A549 (cell line): ENCODE measurements around the gene GNG2. TPM values are rescaled to one million over a fixed set of nuclear protein-coding genes. Genes with fewer than 3 reads are reported as not detected.

ENCODE experiments used
- ATAC-seq, 2 experiments: fragments of 200-7000 bp in 1 of 2; fragments of >200 bp in 1 of 2; cut with Nextera tagmentation in 1 of 2; cut with Tn5 transposase in 1 of 2; 3 replicates each; pipeline versions ENCODE4 v1.8.0 to v1.9.1; 2018 to 2020; ENCODE audit warnings: mild to moderate bottlenecking in 1 of 2, moderate library complexity in 1 of 2
- CTCF ChIA-PET: fragments of 300-600 bp; sonication (Branson Sonifier 250); formaldehyde crosslinking; extraction: SDS; loops from one replicate; lab custom pipeline; 2021; ENCODE audit warnings: antibody characterized with exemption, inconsistent platforms; lab: Yijun Ruan, JAX
- POLR2A ChIA-PET: fragments of 350-600 bp; formaldehyde crosslinking; extraction: SDS; loops from one replicate; lab custom pipeline; 2021; ENCODE audit warnings: antibody characterized with exemption, inconsistent platforms; lab: Yijun Ruan, JAX
- DNase-seq, 2 experiments: peaks; one replicate each; pipeline versions ENCODE4 v3.0.0 to v3.0.0-alpha.2; 2011 to 2016; ENCODE audit warnings: low read depth in 1 of 2, low spot score in 1 of 2
- FAIRE-seq: peaks from 2 replicates; lab custom pipeline; 2011; peaks lifted over from hg19 to GRCh38; lab: Jason Lieb, UNC
- H3K27ac ChIP-seq, 2 experiments: fragments of >200 bp; sonication (Bioruptor Twin); formaldehyde crosslinking; 3 replicates each; pipeline ENCODE4 v1.5.1; 2016 to 2017
- H3K4me1 ChIP-seq: fragments of >200 bp; sonication (Bioruptor Twin); formaldehyde crosslinking; 3 replicates; pipeline ENCODE4 v1.6.1; 2016
- H3K4me2 ChIP-seq: fragments of >200 bp; sonication (Bioruptor Twin); formaldehyde crosslinking; 3 replicates; pipeline ENCODE4 v1.6.1; 2016
- H3K4me3 ChIP-seq: fragments of >200 bp; sonication (Bioruptor Twin); formaldehyde crosslinking; 3 replicates; pipeline ENCODE4 v1.5.1; 2016
- H3K9me3 ChIP-seq: fragments of >200 bp; sonication (Bioruptor Twin); formaldehyde crosslinking; 3 replicates; pipeline ENCODE4 v1.6.1; 2016
- ATOH8 ChIP-seq: fragments of 250-450 bp; sonication (Bioruptor Pico); IDR thresholded peaks from 2 replicates; pipeline ENCODE4 v1.5.0; 2020; ENCODE audit warnings: low read depth, mild to moderate bottlenecking, moderate library complexity
- CBX2 ChIP-seq: fragments of 200-600 bp; sonication (generic); IDR thresholded peaks from 2 replicates; pipeline ENCODE4 v1.6.1; 2016; ENCODE audit warnings: low read depth, mild to moderate bottlenecking, borderline replicate concordance
- CBX8 ChIP-seq: fragments of 200-600 bp; sonication (generic); IDR thresholded peaks from 2 replicates; pipeline ENCODE4 v1.6.1; 2016
- CEBPB ChIP-seq, 2 experiments: fragments of >200 bp in 1 of 2; sonication (Bioruptor Twin) in 1 of 2; formaldehyde crosslinking in 1 of 2; IDR thresholded peaks; 2 replicates each; pipeline ENCODE4 v1.6.1; 2012 to 2016
- CHD2 ChIP-seq: fragments of 150-350 bp; IDR thresholded peaks from 2 replicates; pipeline ENCODE4 v1.6.1; 2014; ENCODE audit warnings: low read length; ENCODE audit not compliant: partially characterized antibody
- CHD4 ChIP-seq: fragments of 200-600 bp; sonication (generic); IDR thresholded peaks from 2 replicates; pipeline ENCODE4 v1.6.1; 2016; ENCODE audit warnings: antibody characterized with exemption, mild to moderate bottlenecking, borderline replicate concordance
- CTCF ChIP-seq: fragments of >200 bp; sonication (Bioruptor Twin); formaldehyde crosslinking; IDR thresholded peaks from 3 replicates; pipeline ENCODE4 v1.5.1; 2016
- EHF ChIP-seq: fragments of 250-450 bp; sonication (Bioruptor Pico); IDR thresholded peaks from 2 replicates; pipeline ENCODE4 v1.5.0; 2020; ENCODE audit warnings: mild to moderate bottlenecking
- EP300 ChIP-seq, 2 experiments: fragments of >200 bp; sonication (Bioruptor Twin); formaldehyde crosslinking; IDR thresholded peaks; 2 replicates in 1 of 2; 3 replicates in 1 of 2; pipeline ENCODE4 v1.6.1; 2016 to 2017
- HOXB5 ChIP-seq: fragments of 250-450 bp; sonication (Bioruptor Pico); IDR thresholded peaks from 2 replicates; pipeline ENCODE4 v1.5.0; 2020; ENCODE audit warnings: mild to moderate bottlenecking, moderate library complexity
- JUN ChIP-seq, 2 experiments: fragments of >200 bp; sonication (Bioruptor Twin); formaldehyde crosslinking; IDR thresholded peaks; 2 replicates in 1 of 2; 3 replicates in 1 of 2; pipeline ENCODE4 v1.6.1; 2016 to 2017
- RARB ChIP-seq: fragments of 250-450 bp; sonication (Bioruptor Pico); IDR thresholded peaks from 2 replicates; pipeline ENCODE4 v1.8.0; 2021; ENCODE audit warnings: mild to moderate bottlenecking, moderate library complexity
- ZNF302 ChIP-seq: fragments of 250-450 bp; sonication (Bioruptor Pico); IDR thresholded peaks from 2 replicates; pipeline ENCODE4 v1.9.0; 2021; ENCODE audit warnings: inconsistent platforms, mild to moderate bottlenecking, moderate library complexity
- WGBS: methylation state at CpG from one replicate; pipeline ENCODE4 v1.1.6; 2017; ENCODE audit errors: missing lambda C conversion rate; 5-methylcytosine and 5-hydroxymethylcytosine counted together
- polyA plus RNA-seq, 4 experiments: library from polyadenylated mRNA; depleted of rRNA in 3 of 4; stranded (reverse); fragments of >200 nt; fragmentation: RNase III in 1 of 4; extraction: RNeasy Plus Mini Kit Qiagen cat#74134 plus additional on column Dnase treatment in 1 of 4; gene quantifications; 2 replicates in 3 of 4; 3 replicates in 1 of 4; pipeline ENCODE4 v1.2.3, GENCODE V29; 2011 to 2017
- TF ChIP-seq, protein P1 (sequence below): fragments of >200 bp; sonication (Bioruptor Twin); formaldehyde crosslinking; IDR thresholded peaks from 2 replicates; pipeline ENCODE4 v1.6.1; 2016
- TF ChIP-seq, protein P2 (sequence below): fragments of 200-600 bp; sonication (generic); IDR thresholded peaks from 2 replicates; pipeline ENCODE4 v1.6.1; 2016; ENCODE audit warnings: antibody characterized with exemption, mild to moderate bottlenecking, moderate library complexity
- TF ChIP-seq, protein P3 (sequence below): fragments of >200 bp; sonication (Bioruptor Twin); formaldehyde crosslinking; IDR thresholded peaks from 3 replicates; pipeline ENCODE4 v1.6.1; 2016
- TF ChIP-seq, protein P4 (sequence below): IDR thresholded peaks from 2 replicates; pipeline ENCODE4 v1.6.1; 2012; ENCODE audit warnings: low read depth, borderline replicate concordance

The GNG2 gene
- polyA plus RNA-seq, 2 of the 4 experiments (the other 2 are of a cell fraction), result 2.1 to 3.0 TPM

DNA sequence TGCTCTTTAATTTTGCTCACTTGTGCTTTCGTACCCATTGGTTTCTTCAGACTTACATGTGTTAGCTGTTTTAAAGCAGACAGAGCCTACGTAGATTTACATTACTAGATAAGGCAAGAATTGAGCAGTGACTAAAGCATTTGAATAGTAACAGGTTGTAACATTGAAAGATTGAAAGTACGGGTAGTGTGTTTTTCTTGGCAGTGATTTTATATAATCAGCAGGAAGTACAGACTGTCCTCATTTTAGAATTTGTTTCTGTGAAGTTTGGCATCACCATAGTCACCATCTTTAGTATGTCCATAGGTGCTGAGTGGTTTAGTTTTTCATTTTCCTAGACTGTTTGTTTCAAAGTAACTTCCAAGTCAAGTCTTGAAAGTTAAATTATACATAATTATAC, 142.9 kb downstream of the GNG2 start:
- no peak overlapping the region for H3K27ac ChIP-seq
- CTCF ChIA-PET, result interaction anchor here (1.5 kb wide), 1 partner anchor 128 kb away, joined by 3 read pairs; no protein-coding TSS in a partner anchor
- H3K4me2 ChIP-seq, result no peak overlapping the region
- TF ChIP-seq, protein P1, sequence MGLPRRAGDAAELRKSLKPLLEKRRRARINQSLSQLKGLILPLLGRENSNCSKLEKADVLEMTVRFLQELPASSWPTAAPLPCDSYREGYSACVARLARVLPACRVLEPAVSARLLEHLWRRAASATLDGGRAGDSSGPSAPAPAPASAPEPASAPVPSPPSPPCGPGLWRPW, result no peak
- TF ChIP-seq, protein P2, sequence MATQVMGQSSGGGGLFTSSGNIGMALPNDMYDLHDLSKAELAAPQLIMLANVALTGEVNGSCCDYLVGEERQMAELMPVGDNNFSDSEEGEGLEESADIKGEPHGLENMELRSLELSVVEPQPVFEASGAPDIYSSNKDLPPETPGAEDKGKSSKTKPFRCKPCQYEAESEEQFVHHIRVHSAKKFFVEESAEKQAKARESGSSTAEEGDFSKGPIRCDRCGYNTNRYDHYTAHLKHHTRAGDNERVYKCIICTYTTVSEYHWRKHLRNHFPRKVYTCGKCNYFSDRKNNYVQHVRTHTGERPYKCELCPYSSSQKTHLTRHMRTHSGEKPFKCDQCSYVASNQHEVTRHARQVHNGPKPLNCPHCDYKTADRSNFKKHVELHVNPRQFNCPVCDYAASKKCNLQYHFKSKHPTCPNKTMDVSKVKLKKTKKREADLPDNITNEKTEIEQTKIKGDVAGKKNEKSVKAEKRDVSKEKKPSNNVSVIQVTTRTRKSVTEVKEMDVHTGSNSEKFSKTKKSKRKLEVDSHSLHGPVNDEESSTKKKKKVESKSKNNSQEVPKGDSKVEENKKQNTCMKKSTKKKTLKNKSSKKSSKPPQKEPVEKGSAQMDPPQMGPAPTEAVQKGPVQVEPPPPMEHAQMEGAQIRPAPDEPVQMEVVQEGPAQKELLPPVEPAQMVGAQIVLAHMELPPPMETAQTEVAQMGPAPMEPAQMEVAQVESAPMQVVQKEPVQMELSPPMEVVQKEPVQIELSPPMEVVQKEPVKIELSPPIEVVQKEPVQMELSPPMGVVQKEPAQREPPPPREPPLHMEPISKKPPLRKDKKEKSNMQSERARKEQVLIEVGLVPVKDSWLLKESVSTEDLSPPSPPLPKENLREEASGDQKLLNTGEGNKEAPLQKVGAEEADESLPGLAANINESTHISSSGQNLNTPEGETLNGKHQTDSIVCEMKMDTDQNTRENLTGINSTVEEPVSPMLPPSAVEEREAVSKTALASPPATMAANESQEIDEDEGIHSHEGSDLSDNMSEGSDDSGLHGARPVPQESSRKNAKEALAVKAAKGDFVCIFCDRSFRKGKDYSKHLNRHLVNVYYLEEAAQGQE, result no peak
- TF ChIP-seq ATOH8, result no peak
- TF ChIP-seq, all 56 proteins: peak for 0
- Histone ChIP-seq H3K9me3 (no peaks in the 10 kb centered on the region), H3K4me3 (no peak overlapping the region), H3K4me1 (no peaks in the 10 kb centered on the region)
- no peak for DNase-seq
- no peak for ATAC-seq
- POLR2A ChIA-PET, result no interaction called here
- FAIRE-seq, result peak; percentile 43
- WGBS, result 86% methylated on average over 3 of the region's 3 CpGs

- no peaks in the 10 kb centered on the region for H3K9me3 ChIP-seq
- no peak for FAIRE-seq
- no peak overlapping the region for H3K4me3 ChIP-seq
- no peak overlapping the region for H3K4me2 ChIP-seq
- POLR2A ChIA-PET, result no interaction called here
- 91% methylated on average over 2 of the region's 2 CpGs for WGBS
- TF ChIP-seq ZNF302 (CRISPR knock-in tag), result no peak
- TF ChIP-seq CHD2, result no peak
- TF ChIP-seq CBX8, result no peak
- no peak for TF ChIP-seq CEBPB (IDR thresholded peaks at IDR 0.05)
- TF ChIP-seq JUN (IDR thresholded peaks at IDR 0.05), result no peak
- TF ChIP-seq CBX2, result no peak
- no peak for TF ChIP-seq CTCF
- TF ChIP-seq, protein P3, sequence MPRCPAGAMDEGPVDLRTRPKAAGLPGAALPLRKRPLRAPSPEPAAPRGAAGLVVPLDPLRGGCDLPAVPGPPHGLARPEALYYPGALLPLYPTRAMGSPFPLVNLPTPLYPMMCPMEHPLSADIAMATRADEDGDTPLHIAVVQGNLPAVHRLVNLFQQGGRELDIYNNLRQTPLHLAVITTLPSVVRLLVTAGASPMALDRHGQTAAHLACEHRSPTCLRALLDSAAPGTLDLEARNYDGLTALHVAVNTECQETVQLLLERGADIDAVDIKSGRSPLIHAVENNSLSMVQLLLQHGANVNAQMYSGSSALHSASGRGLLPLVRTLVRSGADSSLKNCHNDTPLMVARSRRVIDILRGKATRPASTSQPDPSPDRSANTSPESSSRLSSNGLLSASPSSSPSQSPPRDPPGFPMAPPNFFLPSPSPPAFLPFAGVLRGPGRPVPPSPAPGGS, result no peak
- no peak for TF ChIP-seq HOXB5 (CRISPR knock-in tag)
- no peak for TF ChIP-seq EP300 (IDR thresholded peaks at IDR 0.05)
- TF ChIP-seq EHF (CRISPR knock-in tag), result no peak
- TF ChIP-seq CHD4, result no peak
- TF ChIP-seq, protein P4, sequence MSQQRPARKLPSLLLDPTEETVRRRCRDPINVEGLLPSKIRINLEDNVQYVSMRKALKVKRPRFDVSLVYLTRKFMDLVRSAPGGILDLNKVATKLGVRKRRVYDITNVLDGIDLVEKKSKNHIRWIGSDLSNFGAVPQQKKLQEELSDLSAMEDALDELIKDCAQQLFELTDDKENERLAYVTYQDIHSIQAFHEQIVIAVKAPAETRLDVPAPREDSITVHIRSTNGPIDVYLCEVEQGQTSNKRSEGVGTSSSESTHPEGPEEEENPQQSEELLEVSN, result no peak
- TF ChIP-seq RARB (CRISPR knock-in tag), result no peak
- no peaks in the 10 kb centered on the region for H3K4me1 ChIP-seq
- CTCF ChIA-PET, result interaction anchor here (1.6 kb wide), 1 partner anchor 26 kb away, joined by 4 read pairs; no protein-coding TSS in a partner anchor
- ATAC-seq, result no peak
- no peak overlapping the region for H3K27ac ChIP-seq
- DNase-seq, result no peak
Measured at GRCh38 chr14:52005625-52006024, 145.2 kb downstream of the GNG2 start.
